ELR (cell line): ENCODE results near the gene LY86.
"Not testable (repeated sequence)": the region's sequence is repeated elsewhere in the genome, so short reads cannot be mapped to it uniquely, and the experiment has no call there.

Experiments used
- DNase-seq: peaks from one replicate; pipeline ENCODE4 v3.0.0-alpha.2; 2015; ENCODE audit warnings: low read depth

The LY86 gene

GRCh38 chr6:6596529-6597328 is 8.2 kb downstream of the LY86 start:
- DNase-seq = no peak

GRCh38 chr6:6597682-6598081 is 9.2 kb downstream of the LY86 start:
- DNase-seq = no peak

GRCh38 chr6:6599468-6599873 is 11.0 kb downstream of the LY86 start:
- DNase-seq = no peak

- DNase-seq = no peak
Measured at GRCh38 chr6:6600875-6601274, 12.4 kb downstream of the LY86 start.

GRCh38 chr6:6602262-6602661 is 13.7 kb downstream of the LY86 start:
- no peak for DNase-seq

- DNase-seq = no peak
Measured at GRCh38 chr6:6603317-6603716, 14.8 kb downstream of the LY86 start.

- no peak for DNase-seq
Measured at GRCh38 chr6:6604015-6604414, 15.5 kb downstream of the LY86 start.

- DNase-seq = no peak
Measured at GRCh38 chr6:6604566-6604965, 16.0 kb downstream of the LY86 start.

GRCh38 chr6:6605873-6606272 is 17.4 kb downstream of the LY86 start:
- no peak for DNase-seq

GRCh38 chr6:6606391-6607030 is 18.0 kb downstream of the LY86 start:
- DNase-seq = not testable (repeated sequence)

GRCh38 chr6:6609450-6609849 is 20.9 kb downstream of the LY86 start:
- no peak for DNase-seq

- no peak for DNase-seq
Measured at GRCh38 chr6:6610031-6610591, 21.6 kb downstream of the LY86 start.

GRCh38 chr6:6611486-6611885 is 23.0 kb downstream of the LY86 start:
- no peak for DNase-seq

- no peak for DNase-seq
Measured at GRCh38 chr6:6612308-6612707, 23.8 kb downstream of the LY86 start.

GRCh38 chr6:6613103-6613718 is 24.7 kb downstream of the LY86 start:
- DNase-seq = not testable (repeated sequence)

GRCh38 chr6:6614096-6614982 is 25.8 kb downstream of the LY86 start:
- DNase-seq = no peak

GRCh38 chr6:6614983-6615349 is 26.4 kb downstream of the LY86 start:
- no peak for DNase-seq

- no peak for DNase-seq
Measured at GRCh38 chr6:6616656-6617055, 28.1 kb downstream of the LY86 start.

GRCh38 chr6:6619021-6619794 is 30.7 kb downstream of the LY86 start:
- no peak for DNase-seq

- DNase-seq = no peak
Measured at GRCh38 chr6:6620766-6621425, 32.4 kb downstream of the LY86 start.

- no peak for DNase-seq
Measured at GRCh38 chr6:6622501-6622900, 34.0 kb downstream of the LY86 start.
